GM18909 (cell line): ENCODE results near the gene SPAG6.
A peak's percentile ranks its signal among the peaks of the same experiment; 100 is the strongest.

Source experiments
- ATAC-seq: cut with Tn5 transposase; IDR thresholded peaks from one replicate; pipeline ENCODE4 v1.9.1; 2021; ENCODE audit warnings: mild to moderate bottlenecking; ENCODE audit not compliant: unreplicated experiment, poor library complexity

Gene SPAG6

GRCh38 chr10:22321156-22321923 is 24.0 kb upstream of the SPAG6 start:
- ATAC-seq, result no peak

- ATAC-seq, result no peak
Observed at GRCh38 chr10:22321924-22322640, 23.2 kb upstream of the SPAG6 start.

- ATAC-seq, result no peak
Observed at GRCh38 chr10:22322641-22323160, 22.6 kb upstream of the SPAG6 start.

- no peak for ATAC-seq
Observed at GRCh38 chr10:22323538-22324305, 21.6 kb upstream of the SPAG6 start.

- ATAC-seq, result no peak
Observed at GRCh38 chr10:22324413-22324812, 20.9 kb upstream of the SPAG6 start.

- no peak for ATAC-seq
Observed at GRCh38 chr10:22324893-22325271, 20.4 kb upstream of the SPAG6 start.

GRCh38 chr10:22325272-22326144 is 19.8 kb upstream of the SPAG6 start:
- ATAC-seq, result peak; percentile 56

GRCh38 chr10:22326145-22326702 is 19.1 kb upstream of the SPAG6 start:
- no peak for ATAC-seq

- no peak for ATAC-seq
Observed at GRCh38 chr10:22329150-22329549, 16.1 kb upstream of the SPAG6 start.

- no peak for ATAC-seq
Observed at GRCh38 chr10:22332116-22332692, 13.1 kb upstream of the SPAG6 start.

- ATAC-seq, result no peak
Observed at GRCh38 chr10:22333167-22333974, 11.9 kb upstream of the SPAG6 start.

GRCh38 chr10:22333975-22334282 is 11.4 kb upstream of the SPAG6 start:
- ATAC-seq, result no peak

GRCh38 chr10:22334414-22335172 is 10.7 kb upstream of the SPAG6 start:
- no peak for ATAC-seq

- ATAC-seq, result peak; percentile 59
Observed at GRCh38 chr10:22335173-22335933, 9.9 kb upstream of the SPAG6 start.

- ATAC-seq, result no peak
Observed at GRCh38 chr10:22338185-22338900, 7.0 kb upstream of the SPAG6 start.

GRCh38 chr10:22338931-22339330 is 6.4 kb upstream of the SPAG6 start:
- no peak for ATAC-seq
